IPS DF 6.9 (cell line): ENCODE measurements around the gene EPN3.

Source experiments
- DNase-seq: peaks from one replicate; pipeline ENCODE4 v3.0.0-alpha.2; 2013; ENCODE audit warnings: low read depth, low spot score
- H3K27ac ChIP-seq: one replicate; pipeline ENCODE4 v1.5.1; 2013; ENCODE audit warnings: low read length, control low read depth
- H3K27me3 ChIP-seq: 2 replicates; pipeline ENCODE4 v1.6.1; 2013; ENCODE audit warnings: mild to moderate bottlenecking, low read length; ENCODE audit not compliant: control insufficient read depth, insufficient read depth
- H3K36me3 ChIP-seq: 2 replicates; pipeline ENCODE4 v1.6.1; 2013; ENCODE audit warnings: low read length; ENCODE audit not compliant: control insufficient read depth, insufficient read depth
- H3K4me1 ChIP-seq: 2 replicates; pipeline ENCODE4 v1.6.1; 2013; ENCODE audit warnings: low read length; ENCODE audit not compliant: control insufficient read depth, insufficient read depth
- H3K4me3 ChIP-seq: 2 replicates; pipeline ENCODE4 v1.5.1; 2013; ENCODE audit warnings: mild to moderate bottlenecking, low read length
- H3K9me3 ChIP-seq: 2 replicates; pipeline ENCODE4 v1.6.1; 2013; ENCODE audit warnings: low read length, inconsistent platforms; ENCODE audit not compliant: control insufficient read depth, insufficient read depth
- WGBS: extraction: QIAGEN DNeasy Blood & Tissue Kit; methylation state at CpG from one replicate; pipeline ENCODE4 v1.1.7; 2013; ENCODE audit warnings: mixed read lengths, missing lambda C conversion rate; ENCODE audit not compliant: insufficient read length, insufficient coverage; 5-methylcytosine and 5-hydroxymethylcytosine counted together

Gene EPN3

GRCh38 chr17:50522766-50523165 lies 9.8 kb upstream of the EPN3 start:
- Histone ChIP-seq H3K27ac (no peak overlapping the region), H3K27me3 (no peaks in the 10 kb centered on the region), H3K36me3 (no peaks in the 10 kb centered on the region), H3K4me1 (peaks cover 4% of the 10 kb centered on the region), H3K4me3 (no peak overlapping the region), H3K9me3 (no peaks in the 10 kb centered on the region)
- no CpG with 5 or more reads among the region's 10 CpGs for WGBS
- DNase-seq: no peak

GRCh38 chr17:50523208-50523607 lies 9.3 kb upstream of the EPN3 start:
- no peaks in the 10 kb centered on the region for H3K27me3 ChIP-seq
- H3K9me3 ChIP-seq: no peaks in the 10 kb centered on the region
- H3K27ac ChIP-seq: no peak overlapping the region
- H3K4me1 ChIP-seq: peaks cover 4% of the 10 kb centered on the region
- WGBS: no CpG with 5 or more reads among the region's 2 CpGs
- H3K36me3 ChIP-seq: no peaks in the 10 kb centered on the region
- H3K4me3 ChIP-seq: no peak overlapping the region
- no peak for DNase-seq

- Histone ChIP-seq H3K4me3 (no peak overlapping the region), H3K27me3 (no peaks in the 10 kb centered on the region), H3K36me3 (no peaks in the 10 kb centered on the region), H3K9me3 (no peaks in the 10 kb centered on the region), H3K4me1 (peaks cover 4% of the 10 kb centered on the region), H3K27ac (no peak overlapping the region)
- WGBS: no CpG with 5 or more reads among the region's 18 CpGs
- no peak for DNase-seq
These were observed 7.7 kb upstream of the EPN3 start for GRCh38 chr17:50524838-50525237.

- H3K27me3 ChIP-seq: no peaks in the 10 kb centered on the region
- H3K36me3 ChIP-seq: no peaks in the 10 kb centered on the region
- H3K27ac ChIP-seq: no peak overlapping the region
- WGBS: no CpG with 5 or more reads among the region's 5 CpGs
- no peaks in the 10 kb centered on the region for H3K9me3 ChIP-seq
- DNase-seq: no peak
- no peak overlapping the region for H3K4me3 ChIP-seq
- H3K4me1 ChIP-seq: peaks cover 4% of the 10 kb centered on the region
These were observed 5.3 kb upstream of the EPN3 start for GRCh38 chr17:50527155-50527762.

GRCh38 chr17:50527949-50528474 lies 4.5 kb upstream of the EPN3 start:
- Histone ChIP-seq H3K36me3 (no peaks in the 10 kb centered on the region), H3K4me1 (peaks cover 4% of the 10 kb centered on the region), H3K27ac (no peak overlapping the region), H3K27me3 (no peaks in the 10 kb centered on the region), H3K9me3 (no peaks in the 10 kb centered on the region), H3K4me3 (no peak overlapping the region)
- DNase-seq: no peak
- no CpG with 5 or more reads among the region's 4 CpGs for whole genome bisulfite sequencing

GRCh38 chr17:50529849-50530248 lies 2.7 kb upstream of the EPN3 start:
- Histone ChIP-seq H3K36me3 (no peaks in the 10 kb centered on the region), H3K9me3 (no peaks in the 10 kb centered on the region), H3K27me3 (no peaks in the 10 kb centered on the region), H3K4me3 (no peak overlapping the region), H3K4me1 (peaks cover 7% of the 10 kb centered on the region), H3K27ac (no peak overlapping the region)
- no peak for DNase-seq
- no CpG with 5 or more reads among the region's 7 CpGs for WGBS

- Histone ChIP-seq H3K4me3 (no peak overlapping the region), H3K9me3 (no peaks in the 10 kb centered on the region), H3K27me3 (no peaks in the 10 kb centered on the region), H3K27ac (no peak overlapping the region), H3K36me3 (peaks cover under 1% of the 10 kb centered on the region; the same call in 1 of the 2 replicates), H3K4me1 (peaks cover 7% of the 10 kb centered on the region)
- WGBS: no CpG with 5 or more reads among the region's 6 CpGs
- DNase-seq: no peak
These were observed 1.0 kb upstream of the EPN3 start for GRCh38 chr17:50531428-50532025.

GRCh38 chr17:50533185-50533584 lies 650 bp downstream of the EPN3 start:
- H3K4me1 ChIP-seq: peaks cover 3% of the 10 kb centered on the region
- H3K4me3 ChIP-seq: peak overlapping the region; percentile 53; the same call in 1 of the 2 replicates
- H3K36me3 ChIP-seq: peaks cover 4% of the 10 kb centered on the region; the same call in 1 of the 2 replicates
- no peaks in the 10 kb centered on the region for H3K27me3 ChIP-seq
- no peak overlapping the region for H3K27ac ChIP-seq
- no CpG with 5 or more reads among the region's 5 CpGs for WGBS
- H3K9me3 ChIP-seq: no peaks in the 10 kb centered on the region
- no peak for DNase-seq

- Histone ChIP-seq H3K4me1 (peaks cover 3% of the 10 kb centered on the region), H3K4me3 (peak overlapping the region; percentile 38; the same call in 1 of the 2 replicates), H3K27ac (no peak overlapping the region), H3K27me3 (no peaks in the 10 kb centered on the region), H3K36me3 (peaks cover 4% of the 10 kb centered on the region; the same call in 1 of the 2 replicates), H3K9me3 (no peaks in the 10 kb centered on the region)
- no CpG with 5 or more reads among the region's 17 CpGs for WGBS
- DNase-seq: no peak
These were observed 1.2 kb downstream of the EPN3 start for GRCh38 chr17:50533720-50534148.

- Histone ChIP-seq H3K9me3 (no peaks in the 10 kb centered on the region), H3K27ac (no peak overlapping the region), H3K36me3 (peaks cover 4% of the 10 kb centered on the region; the same call in 1 of the 2 replicates), H3K4me3 (peak overlapping the region; percentile 38; the same call in 1 of the 2 replicates), H3K4me1 (peaks cover 3% of the 10 kb centered on the region), H3K27me3 (no peaks in the 10 kb centered on the region)
- no peak for DNase-seq
- no CpG with 5 or more reads among the region's 24 CpGs for WGBS
These were observed 1.9 kb downstream of the EPN3 start for GRCh38 chr17:50534222-50534978.
